Esophagus squamous epithelium (tissue), 5 donors: ENCODE results near the gene DMRT1. TPM values are rescaled to one million over a fixed set of nuclear protein-coding genes. Genes with fewer than 3 reads are reported as not detected.

Experiments used
- DNase-seq: peaks from one replicate; lab custom pipeline; 2025; lab: John Stamatoyannopoulos, UW
- H3K27ac ChIP-seq, 4 donors: fragments of 200-600 bp; sonication (generic); one replicate each; pipeline ENCODE4 v1.5.1; 2016 to 2019; ENCODE audit warnings: mild to moderate bottlenecking in 1 of 4
- H3K27me3 ChIP-seq, 4 donors: fragments of 200-600 bp; sonication (generic); 1 replicate in 3 of 4; 2 replicates in 1 of 4; pipeline versions ENCODE4 v1.5.1 to v1.6.0; 2017 to 2021; ENCODE audit warnings: antibody characterized with exemption in 1 of 4
- H3K36me3 ChIP-seq, 3 donors: fragments of 200-600 bp; sonication (generic); one replicate each; pipeline ENCODE4 v1.5.1; 2016 to 2019
- H3K4me1 ChIP-seq, 3 donors: fragments of 200-600 bp; sonication (generic); one replicate each; pipeline ENCODE4 v1.5.1; 2017 to 2019
- H3K4me3 ChIP-seq, 4 donors: fragments of 200-600 bp; sonication (generic); 1 replicate in 3 of 4; 2 replicates in 1 of 4; pipeline ENCODE4 v1.5.1; 2016 to 2019; ENCODE audit warnings: mild to moderate bottlenecking in 2 of 4, moderate library complexity in 1 of 4
- H3K9me3 ChIP-seq, 3 donors: fragments of 200-600 bp; sonication (generic); one replicate each; pipeline ENCODE4 v1.5.1; 2016 to 2019
- CTCF ChIP-seq, 6 experiments: fragments of 450-650 bp in 4 of 6; fragments of 200-600 bp in 2 of 6; sonication (generic) in 2 of 6; IDR thresholded peaks; one replicate each; pipeline ENCODE4 v1.5.1; 2016 to 2019; ENCODE audit warnings: antibody characterized with exemption in 6 of 6, mild to moderate bottlenecking in 4 of 6, moderate library complexity in 4 of 6
- POLR2A ChIP-seq, 4 donors: fragments of 450-650 bp; IDR thresholded peaks; one replicate each; pipeline ENCODE4 v1.6.1; 2017; ENCODE audit warnings: antibody characterized with exemption in 4 of 4, mild to moderate bottlenecking in 4 of 4, moderate library complexity in 3 of 4
- WGBS, 2 donors: methylation state at CpG; one replicate each; pipeline ENCODE4 v1.1.5; 2018; 5-methylcytosine and 5-hydroxymethylcytosine counted together
- intact Hi-C: fragments of 100-400 bp; cut with DNase I; formaldehyde crosslinking; loops from one replicate; pipeline ENCODE4 v1.15.0; 2022
- total RNA-seq, 4 donors: library from RNA; depleted of rRNA; stranded (reverse); fragments of >200 nt; gene quantifications; one replicate each; pipeline ENCODE4 v1.1.0, GENCODE V29; 2016
- donor health status: DM: yes; HTN: yes; CAD: no.

DMRT1 gene
- total RNA-seq, 4 donors from 2014 or later, result not detected

- peaks cover 8 to 24% (median 11%) of the 10 kb centered on the region in 3 donors for H3K4me1 ChIP-seq
- DNase-seq, result no peak
- H3K9me3 ChIP-seq, result no peaks in the 10 kb centered on the region
- no peak for TF ChIP-seq CTCF (IDR thresholded peaks at IDR 0.05)
- TF ChIP-seq POLR2A (IDR thresholded peaks at IDR 0.05), result no peak
- no peak overlapping the region for H3K4me3 ChIP-seq
- peaks cover 11 to 85% (median 24%) of the 10 kb centered on the region in 4 donors for H3K27me3 ChIP-seq
- 38 to 58% methylated on average over 7 of the region's 7 CpGs for WGBS, 2 donors
- no peaks in the 10 kb centered on the region for H3K36me3 ChIP-seq
- no peak overlapping the region for H3K27ac ChIP-seq
- intact Hi-C loops, result no loop called here
Measured at GRCh38 chr9:840343-840742, 1.2 kb upstream of the DMRT1 start.

DNA sequence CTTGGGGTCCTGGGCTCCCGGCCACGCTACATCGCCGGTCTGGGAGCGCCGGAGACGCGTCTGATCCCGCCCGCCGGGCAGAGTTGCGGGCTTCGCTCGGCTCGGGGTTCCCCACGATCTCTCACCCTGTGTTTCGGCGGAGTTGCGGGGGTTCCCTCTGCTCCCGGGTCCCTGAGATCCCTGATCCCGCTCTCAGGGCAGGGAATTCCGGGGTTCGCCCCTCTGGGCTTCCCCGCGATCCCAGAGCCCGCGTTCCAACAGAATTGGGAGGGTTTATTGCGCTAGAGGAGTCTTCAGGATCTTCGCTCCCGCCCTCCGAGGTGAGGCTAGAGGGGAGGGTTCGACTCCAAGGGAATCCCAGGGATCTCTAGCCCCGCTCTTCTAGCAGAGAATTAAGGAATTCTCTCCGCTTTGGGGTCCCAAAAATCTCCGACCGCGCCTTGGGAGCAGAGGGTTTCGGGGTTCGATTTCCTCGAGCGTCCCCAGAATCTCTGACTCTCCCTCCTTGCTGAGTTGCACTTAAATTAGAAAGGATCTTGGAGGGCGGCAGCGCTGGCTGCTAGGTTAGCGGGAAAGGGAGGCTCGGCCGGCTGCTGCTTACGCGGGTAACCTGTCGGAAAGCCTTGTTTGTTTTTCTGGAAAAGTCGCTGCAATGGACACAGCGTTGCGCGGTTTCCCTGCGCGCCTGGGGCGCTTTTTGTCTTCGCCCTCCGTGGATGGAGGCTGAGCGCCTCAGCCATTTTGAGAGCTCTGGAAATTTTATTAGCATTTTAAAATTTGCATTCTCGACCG, 1.3 kb downstream of the DMRT1 start:
- Histone ChIP-seq H3K36me3 (no peaks in the 10 kb centered on the region), H3K27ac (no peak overlapping the region), H3K4me1 (peaks cover 8 to 24% (median 11%) of the 10 kb centered on the region in 3 donors), H3K27me3 (peaks cover 11 to 98% (median 27%) of the 10 kb centered on the region in 4 donors), H3K9me3 (no peaks in the 10 kb centered on the region), H3K4me3 (no peak overlapping the region)
- TF ChIP-seq CTCF (IDR thresholded peaks at IDR 0.05) (no peak), POLR2A (IDR thresholded peaks at IDR 0.05) (no peak)
- intact Hi-C loops, result no loop called here
- 12 to 14% methylated on average over 13 to 19 of the region's 61 CpGs for WGBS, 2 donors
- no peak for DNase-seq

GRCh38 chr9:843427-843785, 1.9 kb downstream of the DMRT1 start:
- H3K4me1 ChIP-seq, result peaks cover 8 to 24% (median 11%) of the 10 kb centered on the region in 3 donors
- WGBS, 2 donors, result 22 to 28% methylated on average over 12 of the region's 12 CpGs
- H3K9me3 ChIP-seq, result no peaks in the 10 kb centered on the region
- no peak overlapping the region for H3K4me3 ChIP-seq
- peaks cover 11 to 98% (median 27%) of the 10 kb centered on the region in 4 donors for H3K27me3 ChIP-seq
- no peak for DNase-seq
- TF ChIP-seq POLR2A (IDR thresholded peaks at IDR 0.05) (no peak), CTCF (IDR thresholded peaks at IDR 0.05) (no peak)
- intact Hi-C loops, result no loop called here
- no peaks in the 10 kb centered on the region for H3K36me3 ChIP-seq
- no peak overlapping the region for H3K27ac ChIP-seq

DNA sequence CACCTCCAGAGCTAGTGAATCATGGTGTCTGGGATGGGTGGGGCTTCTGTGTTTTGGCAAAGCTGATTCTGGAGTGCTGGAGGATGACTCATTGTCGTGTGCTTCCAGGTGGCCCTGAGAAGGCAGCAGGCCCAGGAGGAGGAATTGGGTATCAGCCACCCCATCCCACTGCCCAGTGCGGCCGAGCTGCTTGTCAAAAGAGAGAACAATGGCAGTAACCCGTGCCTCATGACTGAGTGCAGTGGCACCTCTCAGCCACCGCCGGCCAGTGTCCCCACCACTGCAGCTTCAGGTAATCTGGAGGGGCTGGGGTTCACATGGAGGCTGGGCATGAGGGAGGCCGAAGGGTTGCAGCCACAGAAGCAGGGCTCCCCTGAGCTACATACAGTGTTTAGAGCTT, 5.4 kb downstream of the DMRT1 start:
- TF ChIP-seq POLR2A (IDR thresholded peaks at IDR 0.05) (no peak), CTCF (IDR thresholded peaks at IDR 0.05) (no peak)
- intact Hi-C loops, result no loop called here
- H3K27ac ChIP-seq, result no peak overlapping the region
- H3K9me3 ChIP-seq, result no peaks in the 10 kb centered on the region
- H3K4me3 ChIP-seq, result no peak overlapping the region
- H3K4me1 ChIP-seq, result peaks cover 4 to 15% (median 5%) of the 10 kb centered on the region in 3 donors
- H3K36me3 ChIP-seq, result no peaks in the 10 kb centered on the region
- DNase-seq, result no peak
- H3K27me3 ChIP-seq, result peaks cover 11 to 76% (median 20%) of the 10 kb centered on the region in 4 donors
- WGBS, 2 donors, result 52% methylated on average over 2 of the region's 7 CpGs; no CpG with 5 or more reads in 1 of the 2 donors

DNA sequence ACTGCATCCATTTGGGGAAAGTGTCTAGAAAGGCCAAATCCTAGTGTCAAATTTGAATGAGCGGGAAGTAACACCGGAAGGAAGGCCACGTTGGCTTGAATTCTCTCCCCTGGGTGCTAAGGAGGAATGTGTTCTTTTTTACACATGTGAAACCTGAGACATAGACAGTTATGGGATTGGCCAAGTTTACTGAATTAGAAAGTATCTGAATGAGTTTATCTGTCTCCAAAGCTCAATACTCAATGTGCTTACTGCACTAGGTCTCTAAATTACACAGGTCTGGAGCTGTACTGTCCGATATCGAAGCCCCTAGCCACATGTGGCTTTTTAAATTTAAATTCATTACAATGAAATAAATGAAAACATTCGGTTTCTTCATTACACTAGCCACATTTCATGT, 6.0 kb downstream of the DMRT1 start:
- H3K9me3 ChIP-seq, result no peaks in the 10 kb centered on the region
- no peak overlapping the region for H3K4me3 ChIP-seq
- peaks cover 8 to 71% (median 15%) of the 10 kb centered on the region in 4 donors for H3K27me3 ChIP-seq
- no peak overlapping the region for H3K27ac ChIP-seq
- intact Hi-C loops, result no loop called here
- H3K4me1 ChIP-seq, result peaks cover 3 to 9% (median 3%) of the 10 kb centered on the region in 3 donors
- no peaks in the 10 kb centered on the region for H3K36me3 ChIP-seq
- WGBS, 2 donors, result 33 to 61% methylated on average over 6 of the region's 6 CpGs
- DNase-seq, result no peak
- TF ChIP-seq POLR2A (IDR thresholded peaks at IDR 0.05) (no peak), CTCF (IDR thresholded peaks at IDR 0.05) (no peak)
